ENCODE results near the gene IL37.
"Not testable (repeated sequence)": the region's sequence is repeated elsewhere in the genome, so short reads cannot be mapped to it uniquely, and the experiment has no call there.

Gene IL37

DNA sequence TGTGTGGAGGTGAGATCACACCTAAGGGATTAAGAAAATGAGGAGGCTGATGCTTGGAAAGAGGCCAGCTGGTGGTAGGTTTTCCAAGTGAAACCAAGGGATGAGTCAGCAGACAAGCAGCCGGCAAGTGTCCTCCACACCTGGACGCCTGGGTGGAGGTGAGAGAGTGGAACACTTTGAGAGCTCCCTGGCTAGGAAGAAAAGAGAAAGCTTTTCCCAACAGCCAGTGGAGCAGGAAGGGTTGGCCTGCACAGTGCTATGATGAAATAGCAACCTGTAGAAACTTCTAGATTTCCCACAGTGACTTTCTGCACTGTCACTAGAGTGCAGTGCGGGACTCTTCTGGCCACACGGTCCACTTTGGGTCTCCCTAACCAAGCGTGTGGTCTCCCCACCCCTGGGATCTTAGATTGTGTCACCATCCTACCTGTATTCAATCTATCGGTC, 19.6 kb upstream of the IL37 start:
- DNase-seq = peak in 1 of 2 donors; percentile 17

- DNase-seq = no peak
These were observed 17.2 kb upstream of the IL37 start for GRCh38 chr2:112893752-112894151.

- DNase-seq = no peak
These were observed 13.9 kb upstream of the IL37 start for GRCh38 chr2:112896909-112897623.

GRCh38 chr2:112897624-112897978, 13.4 kb upstream of the IL37 start:
- no peak for DNase-seq

DNA sequence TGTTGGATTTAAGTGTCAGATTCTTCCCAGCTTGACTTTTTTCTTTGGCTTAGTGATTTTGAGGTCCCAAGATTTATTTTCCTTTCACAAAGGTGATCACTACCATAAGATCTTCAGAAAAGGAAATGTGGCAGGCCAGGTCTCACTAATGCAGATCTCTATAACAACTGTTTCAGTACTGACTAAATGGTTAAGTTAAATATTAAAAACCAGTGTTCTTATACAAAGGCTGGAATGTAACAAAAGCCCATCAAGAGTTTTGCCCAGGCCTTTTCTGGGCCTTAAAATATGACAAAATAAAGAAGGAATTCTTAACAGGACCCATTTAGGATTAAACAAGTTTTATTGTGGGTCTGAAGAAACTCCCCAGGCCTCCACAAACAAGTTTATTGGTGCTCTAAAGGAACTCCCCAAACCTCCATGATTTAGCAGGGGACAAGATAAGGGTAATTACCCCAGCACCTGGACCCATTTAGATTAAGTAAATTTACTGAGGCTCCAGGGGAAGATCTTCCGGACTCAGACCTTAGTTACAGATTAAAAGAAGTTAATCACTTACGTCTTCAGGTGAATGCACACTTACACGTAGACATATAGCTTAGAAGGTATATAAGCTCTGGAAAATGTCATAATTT, 9.4 kb upstream of the IL37 start:
- DNase-seq = not testable (repeated sequence)

GRCh38 chr2:112902816-112903215, 8.1 kb upstream of the IL37 start:
- no peak for DNase-seq

GRCh38 chr2:112904883-112905282, 6.1 kb upstream of the IL37 start:
- no peak for DNase-seq

- peak in 1 of 2 donors; percentile 15 for DNase-seq
These were observed 4.7 kb upstream of the IL37 start for GRCh38 chr2:112906276-112906675.

DNA sequence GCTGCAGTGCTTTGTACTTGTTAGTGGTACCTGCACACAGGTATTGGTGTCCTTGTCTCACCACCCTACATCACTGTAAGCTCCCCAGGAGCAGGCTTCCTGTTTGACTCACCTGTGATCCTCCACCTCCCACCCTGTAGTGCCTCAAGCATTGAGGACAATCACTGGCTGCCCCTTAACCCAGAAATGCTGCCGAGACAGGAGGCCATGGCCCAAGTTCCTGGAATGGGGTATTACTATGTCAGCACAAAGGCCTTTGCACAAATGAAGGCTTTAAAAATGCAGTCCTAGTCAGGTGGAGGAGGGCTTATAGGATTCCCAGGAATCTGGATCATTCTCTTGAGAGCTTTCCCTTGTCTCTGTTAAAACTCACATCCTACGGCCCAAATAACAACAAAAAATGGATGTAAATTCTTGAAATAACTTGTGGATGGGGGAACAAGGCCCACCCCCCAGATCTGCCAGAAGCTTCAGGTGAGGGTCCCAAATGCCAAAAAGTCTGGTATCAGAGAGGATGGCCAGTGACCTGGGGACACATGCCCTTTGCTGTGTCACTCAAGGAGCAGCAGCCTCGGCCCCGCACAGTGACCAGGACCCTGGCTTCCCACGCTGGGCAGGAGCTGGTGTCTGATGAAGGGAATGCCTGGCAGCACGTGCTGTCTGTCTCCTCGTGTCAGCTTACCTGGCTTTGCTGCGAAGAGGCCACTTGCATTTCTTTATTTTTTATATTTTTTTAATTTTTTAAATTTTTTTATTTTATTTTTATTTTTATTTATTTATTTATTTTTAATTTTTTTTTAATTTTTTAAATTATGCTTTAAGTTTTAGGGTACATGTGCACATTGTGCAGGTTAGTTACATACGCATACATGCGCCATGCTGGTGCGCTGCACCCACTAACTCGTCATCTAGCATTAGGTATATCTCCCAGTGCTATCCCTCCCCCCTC, 3.7 kb upstream of the IL37 start:
- DNase-seq = no peak

DNA sequence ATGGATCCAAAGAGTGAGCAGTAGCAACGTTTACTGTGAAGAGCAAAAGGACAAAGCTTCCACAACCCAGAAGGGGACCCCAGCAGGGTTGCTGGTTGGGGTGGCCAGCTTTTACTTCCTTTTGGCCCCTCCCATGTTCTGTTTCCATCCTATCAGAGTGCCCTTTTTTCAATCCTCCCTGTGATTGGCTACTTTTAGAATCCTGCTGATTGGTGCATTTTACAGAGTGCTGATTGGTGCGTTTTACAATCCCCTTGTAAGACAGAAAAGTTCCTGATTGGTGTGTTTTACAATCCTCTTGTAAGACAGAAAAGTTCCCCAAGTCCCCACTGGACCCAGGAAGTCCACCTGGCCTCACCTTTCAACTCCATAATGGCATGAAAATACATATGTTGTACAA, 2.4 kb upstream of the IL37 start:
- not testable (repeated sequence) for DNase-seq

- no peak for DNase-seq
These were observed 746 bp upstream of the IL37 start for GRCh38 chr2:112910219-112910618.

GRCh38 chr2:112912403-112912802, 1.4 kb downstream of the IL37 start:
- no peak for DNase-seq

DNA sequence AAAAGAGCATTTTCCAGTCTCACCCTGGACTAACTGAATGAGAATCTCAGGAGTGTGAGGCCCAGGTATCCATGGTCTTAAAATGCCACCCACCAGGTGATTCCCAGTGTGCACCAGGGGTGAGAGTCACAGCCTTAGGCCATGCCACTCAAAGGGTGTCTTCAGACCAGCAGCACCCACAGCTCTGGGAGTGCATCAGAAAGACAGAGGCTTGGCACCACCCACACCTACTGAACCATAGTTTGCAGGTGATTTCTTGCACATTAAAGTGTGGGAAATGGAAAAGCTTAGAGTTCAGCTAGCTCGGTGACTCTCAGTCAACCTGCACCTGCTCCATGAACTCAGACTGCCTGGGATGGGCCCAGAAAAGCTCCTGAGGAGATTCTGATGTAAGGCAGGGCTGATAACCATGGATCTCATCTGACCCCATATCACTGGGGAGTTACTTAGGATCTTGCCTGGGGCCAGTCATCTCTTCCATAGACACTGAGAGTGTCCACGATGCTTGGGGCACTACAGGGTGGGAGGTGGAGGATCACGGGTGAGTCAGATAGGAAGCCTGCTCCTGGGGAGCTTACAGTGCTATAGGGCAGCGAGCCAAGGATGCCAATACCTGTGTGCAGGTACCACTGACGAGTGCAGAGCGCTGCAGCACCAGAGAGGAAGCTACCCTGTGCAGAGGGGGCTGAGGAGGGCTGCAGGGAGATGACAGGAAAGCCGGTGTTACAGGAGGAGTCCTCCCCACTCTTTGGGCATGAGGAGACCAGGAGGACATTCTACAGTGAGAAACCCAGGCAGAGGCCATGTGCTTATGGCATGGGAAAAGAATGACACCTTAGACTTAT, 4.6 kb downstream of the IL37 start:
- DNase-seq = no peak

GRCh38 chr2:112916145-112916571, 5.2 kb downstream of the IL37 start:
- no peak for DNase-seq

GRCh38 chr2:112916625-112917247, 5.8 kb downstream of the IL37 start:
- no peak for DNase-seq

GRCh38 chr2:112917856-112918255, 6.9 kb downstream of the IL37 start:
- DNase-seq = no peak

GRCh38 chr2:112918256-112918655, 7.3 kb downstream of the IL37 start:
- no peak for DNase-seq

GRCh38 chr2:112919086-112919485, 8.1 kb downstream of the IL37 start:
- DNase-seq = no peak

DNA sequence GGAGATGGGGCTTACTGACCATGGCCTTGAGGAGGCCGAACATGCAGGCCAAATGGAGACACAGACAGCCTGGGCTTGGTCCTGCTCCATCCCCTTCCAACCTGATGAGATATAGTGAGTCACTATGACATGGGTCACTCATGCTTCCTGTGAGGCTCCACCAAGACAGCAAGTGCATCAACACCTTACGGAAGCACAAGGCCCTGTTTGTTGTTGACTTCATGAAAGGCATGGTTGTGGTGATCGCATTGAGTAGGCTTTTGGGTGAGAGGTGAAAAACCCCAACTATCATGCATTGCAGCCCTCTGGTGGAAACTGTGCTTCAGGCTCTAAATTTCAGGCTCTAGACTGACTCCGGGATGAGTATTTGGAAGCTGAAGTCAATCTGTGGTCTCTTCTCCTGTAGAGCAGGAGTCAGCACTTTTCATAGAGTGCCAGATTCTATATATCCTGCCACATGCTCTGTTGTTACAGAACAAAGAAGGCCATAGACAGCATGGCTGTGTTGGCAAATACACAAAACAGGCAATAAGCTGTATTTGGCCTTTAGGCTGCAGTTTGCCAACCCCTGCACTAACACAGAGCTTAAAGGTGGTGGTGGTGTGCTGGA, 10.1 kb downstream of the IL37 start:
- DNase-seq = no peak

GRCh38 chr2:112921982-112922381, 11.0 kb downstream of the IL37 start:
- DNase-seq = no peak

DNA sequence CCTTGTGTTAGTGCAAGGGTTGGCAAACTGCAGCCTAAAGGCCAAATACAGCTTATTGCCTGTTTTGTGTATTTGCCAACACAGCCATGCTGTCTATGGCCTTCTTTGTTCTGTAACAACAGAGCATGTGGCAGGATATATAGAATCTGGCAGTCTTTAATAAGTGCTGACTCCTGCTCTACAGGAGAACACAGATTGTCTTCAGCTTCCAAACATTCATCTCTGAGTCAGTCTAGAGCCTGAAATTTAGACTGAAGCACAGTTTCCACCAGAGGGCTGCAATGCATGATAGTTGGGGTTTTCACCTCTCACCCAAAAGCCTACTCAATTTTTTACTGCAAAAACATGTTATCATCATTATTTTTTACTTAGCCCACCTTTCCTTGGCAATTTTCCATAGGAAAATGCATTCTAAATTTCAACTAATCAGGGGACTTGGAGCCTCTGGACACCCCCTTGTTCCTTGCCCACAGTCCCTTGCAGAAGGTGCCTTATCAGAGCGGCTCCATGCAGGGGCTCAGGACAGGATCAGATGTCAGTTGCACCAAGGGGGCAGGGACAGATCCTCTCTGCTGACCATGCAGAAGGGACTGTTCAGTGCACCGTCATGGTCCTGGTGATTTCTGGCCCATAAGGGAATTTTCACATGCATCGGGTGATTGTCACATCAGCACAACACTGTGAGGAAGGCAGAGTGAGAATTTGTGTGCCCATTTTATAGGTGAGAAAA, 12.4 kb downstream of the IL37 start:
- no peak for DNase-seq
